Fibroblast of lung (primary cell): ENCODE measurements around the gene RADIL. TPM values are rescaled to one million over a fixed set of nuclear protein-coding genes. Genes with fewer than 3 reads are reported as not detected.

ENCODE experiments used
- DNase-seq, 2 donors: peaks; one replicate each; pipeline versions ENCODE4 v3.0.0 to v3.0.0-alpha.2; 2010; ENCODE audit warnings: low read depth in 2 of 2
- H2AFZ ChIP-seq: 2 replicates; pipeline ENCODE4 v1.5.1; 2012; ENCODE audit warnings: low read length, control low read depth, inconsistent platforms
- H3K27ac ChIP-seq: 2 replicates; pipeline ENCODE4 v1.5.1; 2011; ENCODE audit warnings: low read length, control low read depth; ENCODE audit not compliant: insufficient read depth
- H3K27me3 ChIP-seq: 2 replicates; pipeline ENCODE4 v1.5.1; 2011; ENCODE audit warnings: mild to moderate bottlenecking, low read length; ENCODE audit not compliant: control insufficient read depth, insufficient read depth
- H3K36me3 ChIP-seq: 2 replicates; pipeline ENCODE4 v1.5.1; 2011; ENCODE audit warnings: low read length; ENCODE audit not compliant: control insufficient read depth, insufficient read depth
- H3K4me1 ChIP-seq: 2 replicates; pipeline ENCODE4 v1.5.1; 2011; ENCODE audit warnings: low read length; ENCODE audit not compliant: control insufficient read depth, insufficient read depth; ENCODE audit errors: extremely low read depth
- H3K4me2 ChIP-seq: 2 replicates; pipeline ENCODE4 v1.5.1; 2011; ENCODE audit warnings: low read length, control low read depth; ENCODE audit not compliant: insufficient read depth; ENCODE audit errors: extremely low read depth
- H3K4me3 ChIP-seq, 4 experiments: fragments of 200-600 bp in 1 of 4; sonication (generic) in 1 of 4; replicated peaks in 1 of 4; 2 replicates each; pipeline ENCODE4 v1.5.1; 2011 to 2016; ENCODE audit warnings: low read length in 4 of 4, low read depth in 3 of 4, mild to moderate bottlenecking in 3 of 4, control low read depth in 2 of 4, inconsistent platforms in 1 of 4, mixed read lengths in 1 of 4; ENCODE audit not compliant: insufficient read depth in 1 of 4; ENCODE audit errors: control extremely low read depth in 1 of 4
- H3K79me2 ChIP-seq: 2 replicates; pipeline ENCODE4 v1.5.1; 2012; ENCODE audit warnings: mild to moderate bottlenecking, low read length, inconsistent platforms; ENCODE audit not compliant: control insufficient read depth, insufficient read depth
- H3K9ac ChIP-seq: 2 replicates; pipeline ENCODE4 v1.5.1; 2011; ENCODE audit warnings: mild to moderate bottlenecking, low read length, control low read depth; ENCODE audit not compliant: insufficient read depth
- H3K9me3 ChIP-seq: 2 replicates; pipeline ENCODE4 v1.5.1; 2012; ENCODE audit warnings: low read depth, low read length; ENCODE audit not compliant: control insufficient read depth, insufficient read depth
- H4K20me1 ChIP-seq: 2 replicates; pipeline ENCODE4 v1.5.1; 2011; ENCODE audit warnings: low read length; ENCODE audit not compliant: control insufficient read depth, insufficient read depth; ENCODE audit errors: extremely low read depth
- CTCF ChIP-seq, 2 donors: IDR thresholded peaks in 1 of 2; conservative IDR thresholded peaks in 1 of 2; 1 replicate in 1 of 2; 2 replicates in 1 of 2; pipeline ENCODE4 v1.5.1; 2011 to 2012; ENCODE audit warnings: low read length in 2 of 2, control low read depth in 1 of 2, inconsistent platforms in 1 of 2, low read depth in 1 of 2, mild to moderate bottlenecking in 1 of 2
- EZH2 ChIP-seq: IDR thresholded peaks from 2 replicates; pipeline ENCODE4 v1.5.1; 2012; ENCODE audit warnings: low read length, control low read depth, mild to moderate bottlenecking; ENCODE audit errors: missing control alignments
- polyA plus RNA-seq, 2 donors: library from polyadenylated mRNA; depleted of rRNA in 1 of 2; stranded (reverse) in 1 of 2; unstranded in 1 of 2; fragments of >200 nt; gene quantifications; 2 replicates each; pipeline ENCODE4 v1.2.1, GENCODE V29; 2011 to 2012; ENCODE audit warnings: missing spikeins in 1 of 2
- total RNA-seq: library from RNA; depleted of rRNA; stranded (reverse); fragments of >200 nt; gene quantifications from 2 replicates; pipeline ENCODE4 v1.2.1, GENCODE V29; 2014

The RADIL gene
- total and polyA plus RNA-seq, 2 donors (not counting 1 experiment from before 2014, with no cell fraction given), result 0.33 to 0.85 TPM

GRCh38 chr7:4781366-4782069, 102.0 kb downstream of the RADIL start:
- H3K9ac ChIP-seq, result no peak overlapping the region
- no peak for TF ChIP-seq EZH2
- TF ChIP-seq CTCF (conservative IDR thresholded peaks at IDR 0.05 in 1 of 2, IDR thresholded peaks at IDR 0.05 in 1 of 2; ENCODE audit: low read depth in 1 of 2, low read length in 2 of 2), result no peak
- no peak overlapping the region for H2AFZ ChIP-seq
- H3K4me1 ChIP-seq, result peaks cover 2% of the 10 kb centered on the region
- peaks cover 31% of the 10 kb centered on the region for H3K36me3 ChIP-seq
- H3K4me3 ChIP-seq, result no peak overlapping the region
- no peak for DNase-seq
- H3K27me3 ChIP-seq, result no peaks in the 10 kb centered on the region
- H3K9me3 ChIP-seq, result no peaks in the 10 kb centered on the region
- H3K27ac ChIP-seq, result no peak overlapping the region
- H3K79me2 ChIP-seq, result peaks cover 22% of the 10 kb centered on the region
- no peak overlapping the region for H3K4me2 ChIP-seq
- H4K20me1 ChIP-seq, result no peaks in the 10 kb centered on the region

GRCh38 chr7:4779118-4779517, 104.4 kb downstream of the RADIL start:
- Histone ChIP-seq H3K36me3 (peaks cover 16% of the 10 kb centered on the region), H3K4me1 (peaks cover 2% of the 10 kb centered on the region), H2AFZ (no peak overlapping the region), H3K27me3 (no peaks in the 10 kb centered on the region), H3K27ac (no peak overlapping the region), H3K9ac (no peak overlapping the region), H3K79me2 (peaks cover 30% of the 10 kb centered on the region), H3K4me2 (no peak overlapping the region), H3K4me3 (no peak overlapping the region), H3K9me3 (no peaks in the 10 kb centered on the region), H4K20me1 (no peaks in the 10 kb centered on the region)
- DNase-seq, result no peak
- TF ChIP-seq EZH2 (no peak), CTCF (conservative IDR thresholded peaks at IDR 0.05 in 1 of 2, IDR thresholded peaks at IDR 0.05 in 1 of 2; ENCODE audit: low read depth in 1 of 2, low read length in 2 of 2) (no peak)

- peak; percentile 45 to 60 for DNase-seq
- Histone ChIP-seq H3K36me3 (peaks cover 4% of the 10 kb centered on the region), H3K4me1 (peaks cover 2% of the 10 kb centered on the region), H3K9ac (peak overlapping the region; percentile 96), H2AFZ (peak overlapping the region; percentile 39), H3K9me3 (no peaks in the 10 kb centered on the region), H3K4me2 (peak overlapping the region; percentile 80), H3K4me3 (peak overlapping the region; percentile 60 to 92 (median 71)), H3K79me2 (peaks cover 30% of the 10 kb centered on the region), H3K27me3 (no peaks in the 10 kb centered on the region), H4K20me1 (no peaks in the 10 kb centered on the region), H3K27ac (peak overlapping the region; percentile 93)
- TF ChIP-seq CTCF (conservative IDR thresholded peaks at IDR 0.05 in 1 of 2, IDR thresholded peaks at IDR 0.05 in 1 of 2; ENCODE audit: low read depth in 1 of 2, low read length in 2 of 2) (no peak), EZH2 (no peak)
These were observed 107.5 kb downstream of the RADIL start for GRCh38 chr7:4775848-4776623.
